Breast epithelium (tissue), 3 donors: Measurements from ENCODE around the gene SECTM1.

Experiments
- POLR2A ChIP-seq: fragments of 450-650 bp; IDR thresholded peaks from one replicate; pipeline ENCODE4 v1.6.1; 2016; ENCODE audit warnings: antibody characterized with exemption, mild to moderate bottlenecking, moderate library complexity
- TF ChIP-seq, protein P1 (sequence below), 3 donors: fragments of 450-650 bp; IDR thresholded peaks; one replicate each; pipeline ENCODE4 v1.5.1; 2016 to 2017; ENCODE audit warnings: antibody characterized with exemption in 3 of 3, mild to moderate bottlenecking in 3 of 3, moderate library complexity in 3 of 3

DNA sequence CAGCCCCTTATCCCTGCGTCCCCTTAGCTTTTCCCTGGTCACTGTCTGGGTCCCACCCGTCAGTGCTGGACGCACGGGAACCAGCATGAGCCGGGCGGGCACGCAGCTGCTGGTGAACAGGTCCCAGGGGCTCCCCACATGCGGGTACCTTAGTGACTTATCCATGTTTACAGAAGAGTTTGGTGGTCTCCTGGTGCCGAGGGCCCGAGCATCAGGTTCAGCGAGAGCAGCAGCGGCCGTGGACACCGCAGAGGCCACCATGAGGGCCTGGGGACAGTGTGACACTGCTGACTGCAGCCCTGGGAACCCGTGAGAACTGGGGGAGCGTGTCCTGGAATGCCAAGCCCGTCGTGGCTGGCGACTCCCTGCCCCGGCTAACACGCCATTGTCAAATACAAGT lies 22.7 kb downstream of the SECTM1 start:
- TF ChIP-seq, protein P1, sequence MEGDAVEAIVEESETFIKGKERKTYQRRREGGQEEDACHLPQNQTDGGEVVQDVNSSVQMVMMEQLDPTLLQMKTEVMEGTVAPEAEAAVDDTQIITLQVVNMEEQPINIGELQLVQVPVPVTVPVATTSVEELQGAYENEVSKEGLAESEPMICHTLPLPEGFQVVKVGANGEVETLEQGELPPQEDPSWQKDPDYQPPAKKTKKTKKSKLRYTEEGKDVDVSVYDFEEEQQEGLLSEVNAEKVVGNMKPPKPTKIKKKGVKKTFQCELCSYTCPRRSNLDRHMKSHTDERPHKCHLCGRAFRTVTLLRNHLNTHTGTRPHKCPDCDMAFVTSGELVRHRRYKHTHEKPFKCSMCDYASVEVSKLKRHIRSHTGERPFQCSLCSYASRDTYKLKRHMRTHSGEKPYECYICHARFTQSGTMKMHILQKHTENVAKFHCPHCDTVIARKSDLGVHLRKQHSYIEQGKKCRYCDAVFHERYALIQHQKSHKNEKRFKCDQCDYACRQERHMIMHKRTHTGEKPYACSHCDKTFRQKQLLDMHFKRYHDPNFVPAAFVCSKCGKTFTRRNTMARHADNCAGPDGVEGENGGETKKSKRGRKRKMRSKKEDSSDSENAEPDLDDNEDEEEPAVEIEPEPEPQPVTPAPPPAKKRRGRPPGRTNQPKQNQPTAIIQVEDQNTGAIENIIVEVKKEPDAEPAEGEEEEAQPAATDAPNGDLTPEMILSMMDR (IDR thresholded peaks at IDR 0.05), result no peak
- TF ChIP-seq POLR2A, result no peak
